DOHH2 (cell line): ENCODE measurements around the gene FAM83E.

ENCODE experiments used
- H3F3A ChIP-seq: fragments of 200-600 bp; sonication (generic), shearing (Covaris generic); 2 replicates; pipeline ENCODE4 v1.6.0; 2016; ENCODE audit warnings: antibody characterized with exemption, mild to moderate bottlenecking; ENCODE audit not compliant: control insufficient read depth, insufficient read depth
- H3K27ac ChIP-seq: fragments of 200-600 bp; sonication (generic); 2 replicates; pipeline ENCODE4 v1.5.1; 2014; ENCODE audit warnings: low read depth, mild to moderate bottlenecking, low read length, moderate library complexity
- H3K27me3 ChIP-seq: fragments of 200-600 bp; sonication (generic); 2 replicates; pipeline ENCODE4 v1.6.1; 2014; ENCODE audit warnings: mild to moderate bottlenecking, low read length, mixed read lengths; ENCODE audit not compliant: control insufficient read depth
- H3K36me3 ChIP-seq: fragments of 200-600 bp; sonication (generic); 2 replicates; pipeline ENCODE4 v1.6.1; 2014; ENCODE audit warnings: mild to moderate bottlenecking, low read length, moderate library complexity, mixed read lengths; ENCODE audit not compliant: control insufficient read depth
- H3K4me1 ChIP-seq: fragments of 200-600 bp; sonication (generic); 2 replicates; pipeline ENCODE4 v1.6.1; 2014; ENCODE audit warnings: mild to moderate bottlenecking, low read length, mixed read lengths; ENCODE audit not compliant: control insufficient read depth
- H3K4me2 ChIP-seq: fragments of 200-600 bp; sonication (generic); 2 replicates; pipeline ENCODE4 v1.6.0; 2014; ENCODE audit warnings: mild to moderate bottlenecking, low read length, moderate library complexity
- H3K4me3 ChIP-seq: fragments of 200-600 bp; sonication (generic); 2 replicates; pipeline ENCODE4 v1.5.1; 2014; ENCODE audit warnings: mild to moderate bottlenecking, low read length, mixed read lengths
- H3K79me2 ChIP-seq: fragments of 200-600 bp; sonication (generic); 2 replicates; pipeline ENCODE4 v1.6.1; 2014; ENCODE audit warnings: mild to moderate bottlenecking, low read length, mixed read lengths; ENCODE audit not compliant: control insufficient read depth
- H3K9me2 ChIP-seq: fragments of 200-600 bp; sonication (generic); replicated peaks from 2 replicates; pipeline ENCODE4 v1.6.1; 2014; ENCODE audit warnings: mild to moderate bottlenecking, low read length, mixed read lengths; ENCODE audit not compliant: control insufficient read depth
- H3K9me3 ChIP-seq: fragments of 200-600 bp; sonication (generic); 2 replicates; pipeline ENCODE4 v1.6.1; 2014; ENCODE audit warnings: antibody characterized with exemption, low read length, mixed read lengths; ENCODE audit not compliant: control insufficient read depth, insufficient read depth
- H4K20me1 ChIP-seq: fragments of 200-600 bp; sonication (generic); 2 replicates; pipeline ENCODE4 v1.6.0; 2014; ENCODE audit warnings: low read depth, mild to moderate bottlenecking, antibody characterized with exemption, low read length, moderate library complexity; ENCODE audit not compliant: control insufficient read depth, insufficient read depth
- EZH2phosphoT487 ChIP-seq: fragments of 200-600 bp; sonication (generic); IDR thresholded peaks from 2 replicates; pipeline ENCODE4 v1.6.1; 2017; ENCODE audit warnings: borderline replicate concordance, mild to moderate bottlenecking, antibody characterized with exemption, low read length, moderate library complexity, mixed read lengths
- TF ChIP-seq, protein P1 (sequence below): fragments of 200-600 bp; sonication (generic); IDR thresholded peaks from one replicate; pipeline ENCODE4 v1.5.1; 2014; ENCODE audit warnings: antibody characterized with exemption, mild to moderate bottlenecking, low read depth, low read length; ENCODE audit not compliant: poor library complexity, severe bottlenecking

FAM83E gene

DNA sequence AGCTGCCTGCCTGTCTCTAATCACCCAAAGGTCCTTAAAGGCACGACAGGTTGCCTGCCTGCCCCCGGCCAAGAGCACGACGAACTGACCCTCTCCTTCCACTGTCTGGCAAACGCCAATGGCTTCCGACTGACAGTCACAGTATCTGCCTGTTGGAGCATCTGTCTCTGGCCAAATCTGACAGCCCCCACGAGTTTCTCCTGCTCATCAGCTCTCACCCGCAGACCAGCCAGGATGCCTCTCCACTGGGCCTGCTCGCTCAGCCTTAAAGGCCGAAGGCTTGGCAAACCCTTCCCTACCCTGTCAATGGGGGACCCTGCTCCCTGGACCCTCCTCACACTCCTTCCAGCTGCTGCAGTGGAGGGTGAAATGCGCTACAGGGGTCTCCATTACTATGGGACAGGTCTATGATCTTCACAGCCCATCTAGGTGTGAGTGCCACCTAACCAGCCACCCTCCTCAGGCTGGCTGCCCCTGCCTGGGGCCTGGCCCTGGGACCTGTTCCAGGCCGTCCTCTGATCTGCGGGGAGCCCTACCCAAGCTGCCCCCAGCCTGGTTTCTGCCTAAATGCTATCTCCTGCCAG is 932 bp downstream of the FAM83E start:
- Histone ChIP-seq H3K36me3 (peaks cover 61% of the 10 kb centered on the region), H3K9me3 (no peaks in the 10 kb centered on the region), H3K4me3 (no peak overlapping the region), H3K9me2 (no peaks in the 10 kb centered on the region), H3K27me3 (no peaks in the 10 kb centered on the region), H3F3A (peaks cover 34% of the 10 kb centered on the region), H3K79me2 (peaks cover 33% of the 10 kb centered on the region), H3K27ac (no peak overlapping the region), H3K4me2 (no peak overlapping the region), H4K20me1 (peaks cover 23% of the 10 kb centered on the region), H3K4me1 (peaks cover 17% of the 10 kb centered on the region)
- TF ChIP-seq, protein P1, sequence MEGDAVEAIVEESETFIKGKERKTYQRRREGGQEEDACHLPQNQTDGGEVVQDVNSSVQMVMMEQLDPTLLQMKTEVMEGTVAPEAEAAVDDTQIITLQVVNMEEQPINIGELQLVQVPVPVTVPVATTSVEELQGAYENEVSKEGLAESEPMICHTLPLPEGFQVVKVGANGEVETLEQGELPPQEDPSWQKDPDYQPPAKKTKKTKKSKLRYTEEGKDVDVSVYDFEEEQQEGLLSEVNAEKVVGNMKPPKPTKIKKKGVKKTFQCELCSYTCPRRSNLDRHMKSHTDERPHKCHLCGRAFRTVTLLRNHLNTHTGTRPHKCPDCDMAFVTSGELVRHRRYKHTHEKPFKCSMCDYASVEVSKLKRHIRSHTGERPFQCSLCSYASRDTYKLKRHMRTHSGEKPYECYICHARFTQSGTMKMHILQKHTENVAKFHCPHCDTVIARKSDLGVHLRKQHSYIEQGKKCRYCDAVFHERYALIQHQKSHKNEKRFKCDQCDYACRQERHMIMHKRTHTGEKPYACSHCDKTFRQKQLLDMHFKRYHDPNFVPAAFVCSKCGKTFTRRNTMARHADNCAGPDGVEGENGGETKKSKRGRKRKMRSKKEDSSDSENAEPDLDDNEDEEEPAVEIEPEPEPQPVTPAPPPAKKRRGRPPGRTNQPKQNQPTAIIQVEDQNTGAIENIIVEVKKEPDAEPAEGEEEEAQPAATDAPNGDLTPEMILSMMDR = no peak
- no peak for TF ChIP-seq EZH2phosphoT487

DNA sequence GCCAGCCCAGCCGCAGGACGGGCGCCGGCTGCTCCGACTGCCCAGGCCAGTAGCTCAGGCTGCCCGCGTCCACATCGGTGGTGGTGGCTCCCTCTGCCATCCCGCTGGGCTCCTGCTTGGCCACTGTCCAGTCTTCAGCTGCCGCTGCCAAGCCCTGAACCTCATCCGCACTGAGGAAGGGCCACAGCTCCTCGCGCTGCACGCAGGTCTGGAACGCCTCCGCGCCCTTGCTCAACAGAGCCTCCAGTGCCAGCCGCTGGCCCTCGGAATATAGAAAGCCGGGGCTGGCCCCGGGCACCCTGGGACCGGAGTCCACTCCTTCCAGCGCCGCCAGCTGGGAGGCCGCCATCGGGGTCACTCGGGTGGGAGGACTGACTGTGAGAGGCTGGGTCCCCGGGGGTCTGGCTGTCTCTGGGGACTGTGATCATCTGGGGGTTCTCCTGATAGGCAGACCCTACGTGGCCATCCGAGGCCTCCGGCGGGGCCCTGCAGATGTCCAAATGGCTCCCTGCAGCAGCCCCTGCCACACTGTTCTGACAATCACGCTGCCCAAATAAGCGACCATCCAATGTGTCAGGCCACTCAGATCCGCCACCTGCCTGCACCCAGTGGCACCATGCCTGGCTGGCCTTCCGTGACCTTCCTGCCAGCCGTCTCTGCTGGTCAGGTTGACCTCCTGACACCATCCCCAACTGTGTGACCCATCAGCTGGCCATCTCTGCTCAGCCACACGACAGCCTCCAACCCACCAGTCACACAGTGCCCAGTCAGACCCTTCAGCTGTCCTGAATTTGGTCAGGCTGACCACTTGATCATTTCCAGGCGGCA is 1.6 kb downstream of the FAM83E start:
- Histone ChIP-seq H3F3A (peaks cover 28% of the 10 kb centered on the region), H3K27ac (no peak overlapping the region), H3K9me2 (no peaks in the 10 kb centered on the region), H3K4me2 (no peak overlapping the region), H3K9me3 (no peaks in the 10 kb centered on the region), H3K4me1 (peaks cover 19% of the 10 kb centered on the region), H3K4me3 (no peak overlapping the region), H4K20me1 (peaks cover 19% of the 10 kb centered on the region), H3K79me2 (peaks cover 26% of the 10 kb centered on the region), H3K36me3 (peaks cover 55% of the 10 kb centered on the region), H3K27me3 (no peaks in the 10 kb centered on the region)
- no peak for TF ChIP-seq EZH2phosphoT487
- TF ChIP-seq, protein P1 = no peak

DNA sequence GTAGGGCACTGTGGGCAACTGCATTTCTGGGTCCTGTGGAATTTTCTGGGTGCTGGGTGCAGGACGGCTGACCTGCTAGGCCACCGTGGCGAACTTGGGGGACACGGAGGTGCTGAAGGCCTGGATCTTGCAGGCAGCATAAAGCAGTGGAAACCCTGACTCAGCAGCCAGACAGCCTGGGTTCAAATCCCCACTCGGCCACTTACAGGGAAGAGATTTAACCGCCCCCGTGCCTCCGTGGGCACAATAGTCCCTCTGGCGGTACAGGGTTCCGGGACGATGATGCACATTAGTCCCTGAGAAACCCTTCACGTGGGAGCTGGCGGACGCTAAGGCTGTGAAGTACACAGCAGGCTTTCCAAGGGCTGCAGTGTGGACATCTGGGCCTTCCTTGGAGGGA is 3.0 kb downstream of the FAM83E start:
- Histone ChIP-seq H3K4me3 (no peak overlapping the region), H3K4me1 (peaks cover 8% of the 10 kb centered on the region), H3K27me3 (no peaks in the 10 kb centered on the region), H3K9me3 (no peaks in the 10 kb centered on the region), H3K79me2 (peaks cover 13% of the 10 kb centered on the region), H3K27ac (no peak overlapping the region), H4K20me1 (peaks cover 6% of the 10 kb centered on the region; the same call in 1 of the 2 replicates), H3F3A (peaks cover 16% of the 10 kb centered on the region), H3K4me2 (no peak overlapping the region), H3K36me3 (peaks cover 41% of the 10 kb centered on the region), H3K9me2 (no peaks in the 10 kb centered on the region)
- TF ChIP-seq, protein P1 = no peak
- no peak for TF ChIP-seq EZH2phosphoT487
